HCT116 (cell line): ENCODE measurements around the gene ITGAE. TPM values are rescaled to one million over a fixed set of nuclear protein-coding genes. Genes with fewer than 3 reads are reported as not detected.

Source experiments
- ATAC-seq: fragments of 200-7000 bp; cut with Tn5 transposase; 2 replicates; pipeline ENCODE4 v1.9.1; 2020; ENCODE audit warnings: mild to moderate bottlenecking, moderate library complexity
- BruUV-seq: library from RNA; stranded (reverse); fragments of 400-500 nt; replicated peaks from 2 replicates; lab custom pipeline; 2021; lab: Mats Ljungman, UMichigan
- CTCF ChIA-PET: fragments of 300-600 bp; sonication (Branson Sonifier 250); formaldehyde crosslinking; loops from one replicate; lab custom pipeline; 2021; ENCODE audit warnings: antibody characterized with exemption; lab: Charles Lee
- POLR2A ChIA-PET: fragments of 300-600, 350-600 bp; sonication (Branson Sonifier 250); formaldehyde crosslinking; loops from one replicate; lab custom pipeline; 2021; ENCODE audit warnings: antibody characterized with exemption; lab: Charles Lee
- RAD21 ChIA-PET, 2 experiments: fragments of 300-600 bp; sonication (Branson Sonifier 250); formaldehyde crosslinking; loops; one replicate each; lab custom pipeline; 2023; ENCODE audit warnings: low total read pairs in 2 of 2; ENCODE audit not compliant: uncharacterized antibody in 2 of 2, unreplicated experiment in 2 of 2, low non-redundant PET in 1 of 2; lab: Charles Lee
- DNase-seq: peaks from one replicate; pipeline ENCODE4 v3.0.0-alpha.2; 2010; ENCODE audit warnings: low read depth, low spot score
- H2AFZ ChIP-seq: fragments of 200-600 bp; shearing (Covaris generic), sonication (generic); 2 replicates; pipeline ENCODE4 v1.6.1; 2017; ENCODE audit warnings: low read depth, mixed run types, mixed read lengths, antibody characterized with exemption, low read length; ENCODE audit not compliant: poor library complexity, severe bottlenecking
- H3K27ac ChIP-seq: 2 replicates; pipeline ENCODE4 v1.5.1; 2012; ENCODE audit warnings: low read depth, low read length
- H3K27me3 ChIP-seq: fragments of 200-600 bp; sonication (generic); 2 replicates; pipeline ENCODE4 v1.6.1; 2016; ENCODE audit warnings: mixed run types, low read length, mixed read lengths; ENCODE audit not compliant: insufficient read depth
- H3K36me3 ChIP-seq, 2 experiments: fragments of 200-500 bp in 1 of 2; fragments of 200-600 bp in 1 of 2; sonication (Bioruptor generic) in 1 of 2; sonication (generic) in 1 of 2; 2 replicates each; pipeline versions ENCODE4 v1.5.1 to v1.6.1; 2014 to 2016; ENCODE audit warnings: low read length in 2 of 2, inconsistent platforms in 1 of 2, mixed read lengths in 1 of 2, mixed run types in 1 of 2; ENCODE audit not compliant: insufficient read depth in 2 of 2, control insufficient read depth in 1 of 2
- H3K4me1 ChIP-seq, 2 experiments: fragments of 200-600 bp in 1 of 2; sonication (generic) in 1 of 2; 2 replicates each; pipeline versions ENCODE4 v1.5.1 to v1.6.1; 2012 to 2017; ENCODE audit warnings: low read length in 2 of 2, inconsistent platforms in 1 of 2, mild to moderate bottlenecking in 1 of 2, mixed read lengths in 1 of 2, mixed run types in 1 of 2, moderate library complexity in 1 of 2; ENCODE audit not compliant: insufficient read depth in 2 of 2, control insufficient read depth in 1 of 2
- H3K4me2 ChIP-seq: fragments of 200-600 bp; sonication (generic); 2 replicates; pipeline ENCODE4 v1.6.1; 2017; ENCODE audit warnings: mixed run types, low read length, mixed read lengths
- H3K4me3 ChIP-seq, 2 experiments: fragments of 200-600 bp in 1 of 2; sonication (generic) in 1 of 2; replicated peaks in 1 of 2; 2 replicates each; pipeline ENCODE4 v1.5.1; 2011 to 2016; ENCODE audit warnings: low read length in 2 of 2, control low read depth in 1 of 2, low read depth in 1 of 2, mild to moderate bottlenecking in 1 of 2, mixed read lengths in 1 of 2, mixed run types in 1 of 2
- H3K79me2 ChIP-seq: fragments of 200-600 bp; sonication (generic); 2 replicates; pipeline ENCODE4 v1.6.1; 2017; ENCODE audit warnings: mild to moderate bottlenecking, mixed run types, low read length, moderate library complexity, mixed read lengths; ENCODE audit not compliant: insufficient read depth
- H3K9ac ChIP-seq: fragments of 200-600 bp; sonication (generic); 2 replicates; pipeline ENCODE4 v1.6.1; 2016; ENCODE audit warnings: low read length, mixed read lengths
- H3K9me2 ChIP-seq: fragments of 200-600 bp; sonication (generic), shearing (Covaris generic); 2 replicates; pipeline ENCODE4 v1.6.1; 2017; ENCODE audit warnings: mixed run types, mild to moderate bottlenecking, moderate library complexity; ENCODE audit not compliant: insufficient read depth
- H3K9me3 ChIP-seq, 2 experiments: fragments of 200-500 bp in 1 of 2; fragments of 200-600 bp in 1 of 2; sonication (Bioruptor generic) in 1 of 2; sonication (generic) in 1 of 2; 2 replicates each; pipeline ENCODE4 v1.6.1; 2014 to 2017; ENCODE audit warnings: low read length in 2 of 2, mixed read lengths in 2 of 2, inconsistent platforms in 1 of 2, low read depth in 1 of 2, mild to moderate bottlenecking in 1 of 2, mixed run types in 1 of 2, moderate library complexity in 1 of 2; ENCODE audit not compliant: control insufficient read depth in 1 of 2, insufficient read depth in 1 of 2
- H4K20me1 ChIP-seq: fragments of 200-600 bp; sonication (generic), shearing (Covaris generic); 2 replicates; pipeline ENCODE4 v1.6.1; 2017; ENCODE audit warnings: mixed run types, mild to moderate bottlenecking, moderate library complexity; ENCODE audit not compliant: insufficient read depth
- CBX3 ChIP-seq: IDR thresholded peaks from 2 replicates; pipeline ENCODE4 v1.6.1; 2012; ENCODE audit warnings: low read depth
- EGR1 ChIP-seq: IDR thresholded peaks from 2 replicates; pipeline ENCODE4 v1.6.1; 2012; ENCODE audit warnings: low read depth
- ELF1 ChIP-seq: IDR thresholded peaks from 2 replicates; pipeline ENCODE4 v1.6.1; 2012; ENCODE audit warnings: low read depth, borderline replicate concordance
- EZH2 ChIP-seq: fragments of 200-600 bp; sonication (generic); IDR thresholded peaks from 2 replicates; pipeline ENCODE4 v1.6.1; 2017; ENCODE audit warnings: antibody characterized with exemption, mixed run types
- JUND ChIP-seq: IDR thresholded peaks from 2 replicates; pipeline ENCODE4 v1.6.1; 2012
- POLR2A ChIP-seq: IDR thresholded peaks from 2 replicates; pipeline ENCODE4 v1.7.0; 2011; ENCODE audit warnings: borderline replicate concordance; ENCODE audit not compliant: insufficient read depth, insufficient read length; ENCODE audit errors: extremely low read depth
- RAD21 ChIP-seq: IDR thresholded peaks from 2 replicates; pipeline ENCODE4 v1.6.1; 2012; ENCODE audit warnings: low read depth, mild to moderate bottlenecking
- SP1 ChIP-seq: IDR thresholded peaks from 2 replicates; pipeline ENCODE4 v1.6.1; 2012; ENCODE audit warnings: low read depth
- ZBTB33 ChIP-seq: IDR thresholded peaks from 2 replicates; pipeline ENCODE4 v1.6.1; 2011; ENCODE audit warnings: mild to moderate bottlenecking, low read length, moderate library complexity; ENCODE audit not compliant: insufficient replicate concordance; ENCODE audit errors: extremely low read depth
- ZFX ChIP-seq: fragments of 450-650 bp; IDR thresholded peaks from 2 replicates; pipeline ENCODE4 v1.6.1; 2017
- intact Hi-C: fragments of 100-400 bp; cut with micrococcal nuclease; formaldehyde crosslinking; loops from 2 replicates; pipeline ENCODE4 v1.10.0; 2022
- total RNA-seq: library from RNA; stranded (reverse); gene quantifications from one replicate; pipeline ENCODE4 v1.2.1, GENCODE V29; 2021; ENCODE audit not compliant: unreplicated experiment
- TF ChIP-seq, protein P1 (sequence below): IDR thresholded peaks from 2 replicates; pipeline ENCODE4 v1.6.1; 2012

Gene ITGAE
- total RNA-seq, 1 experiment from 2014 or later = 19.9 TPM

DNA sequence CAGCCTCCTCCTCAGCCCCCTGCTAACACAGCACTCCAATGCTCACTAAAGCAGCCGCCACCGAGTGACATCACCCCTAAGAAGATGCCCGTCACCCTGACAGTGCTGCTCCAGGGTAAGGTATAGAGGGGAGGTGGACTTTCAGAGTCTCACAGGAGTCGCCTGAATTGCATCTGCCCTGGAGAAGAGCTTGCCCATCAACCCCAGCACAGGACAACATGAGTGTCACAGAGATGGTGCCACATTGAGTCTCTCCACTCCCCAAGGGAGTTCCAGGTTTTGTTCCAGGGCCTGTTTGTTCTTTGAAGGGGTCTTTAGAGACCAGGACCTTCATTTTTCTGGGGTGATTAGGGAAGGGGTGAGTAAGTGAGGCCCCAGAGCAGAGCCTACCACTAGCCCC lies 102.8 kb downstream of the ITGAE start (continued):
- TF ChIP-seq EZH2 = no peak
- TF ChIP-seq, protein P1, sequence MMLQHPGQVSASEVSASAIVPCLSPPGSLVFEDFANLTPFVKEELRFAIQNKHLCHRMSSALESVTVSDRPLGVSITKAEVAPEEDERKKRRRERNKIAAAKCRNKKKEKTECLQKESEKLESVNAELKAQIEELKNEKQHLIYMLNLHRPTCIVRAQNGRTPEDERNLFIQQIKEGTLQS = no peak
- TF ChIP-seq CBX3 = no peak
- TF ChIP-seq ZFX = no peak
- TF ChIP-seq ELF1 = no peak
- no peak for TF ChIP-seq POLR2A

DNA sequence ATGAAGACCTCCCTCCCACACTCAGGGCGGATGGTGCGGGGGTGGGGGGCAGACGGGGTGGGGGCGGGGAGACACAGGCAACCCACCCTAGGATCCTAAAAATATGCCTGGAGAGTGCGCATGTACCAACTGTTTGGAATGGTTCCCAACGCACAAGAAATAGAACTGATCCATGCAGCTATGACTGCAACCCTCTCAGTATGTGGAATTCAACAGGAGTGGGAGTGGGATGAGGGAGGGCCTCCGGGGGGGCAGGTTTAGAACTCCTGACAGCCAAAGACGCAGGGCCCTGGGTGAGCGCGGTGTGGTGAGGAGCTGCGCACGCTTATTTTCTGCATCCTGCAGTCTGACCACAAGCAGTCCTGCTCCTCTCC lies 103.9 kb downstream of the ITGAE start:
- no peaks in the 10 kb centered on the region for H3K36me3 ChIP-seq
- no peak for DNase-seq
- no peak overlapping the region for H3K27ac ChIP-seq
- no peaks in the 10 kb centered on the region for H3K79me2 ChIP-seq
- no peaks in the 10 kb centered on the region for H4K20me1 ChIP-seq
- intact Hi-C loops = no loop called here
- peaks cover 0 to 11% of the 10 kb centered on the region in 2 experiments; a peak in 2 of 4 replicates for H3K4me1 ChIP-seq
- TF ChIP-seq, protein P1 = no peak
- TF ChIP-seq SP1 (no peak), EGR1 (no peak), JUND (no peak), ZBTB33 (no peak), RAD21 (no peak)
- BruUV-seq = no TSS peak
- POLR2A ChIA-PET = no interaction called here
- H3K9me3 ChIP-seq = peaks cover 9 to 10% of the 10 kb centered on the region in 2 experiments; a peak in 2 of 4 replicates
- no peak for ATAC-seq
- H3K9ac ChIP-seq = no peak overlapping the region
- RAD21 ChIA-PET = no interaction called here
- H3K4me2 ChIP-seq = no peak overlapping the region
- CTCF ChIA-PET = no interaction called here
- H3K9me2 ChIP-seq = no peaks in the 10 kb centered on the region
- no peak overlapping the region for H3K4me3 ChIP-seq
- no peak overlapping the region for H2AFZ ChIP-seq
- H3K27me3 ChIP-seq = no peaks in the 10 kb centered on the region
